Suprapubic skin (tissue), 4 donors: ENCODE data around the gene TTLL6. TPM values are rescaled to one million over a fixed set of nuclear protein-coding genes. Genes with fewer than 3 reads are reported as not detected.

Experiments
- DNase-seq, 2 donors: peaks; one replicate each; pipeline ENCODE4 v3.0.0-alpha.2; 2019; ENCODE audit warnings: low spot score in 2 of 2
- H3K27ac ChIP-seq: fragments of 200-600 bp; sonication (generic); one replicate; pipeline ENCODE4 v1.5.1; 2019
- H3K27me3 ChIP-seq: fragments of 200-600 bp; sonication (generic); one replicate; pipeline ENCODE4 v1.5.1; 2019
- H3K36me3 ChIP-seq: fragments of 200-600 bp; sonication (generic); one replicate; pipeline ENCODE4 v1.5.1; 2019
- H3K4me1 ChIP-seq: fragments of 200-600 bp; sonication (generic); one replicate; pipeline ENCODE4 v1.5.1; 2019
- H3K4me3 ChIP-seq: fragments of 200-600 bp; sonication (generic); one replicate; pipeline ENCODE4 v1.5.1; 2019; ENCODE audit warnings: mild to moderate bottlenecking
- H3K9me3 ChIP-seq: fragments of 200-600 bp; sonication (generic); one replicate; pipeline ENCODE4 v1.5.1; 2019
- CTCF ChIP-seq, 2 donors: fragments of 200-600 bp in 1 of 2; fragments of 450-650 bp in 1 of 2; sonication (generic) in 1 of 2; IDR thresholded peaks; one replicate each; pipeline ENCODE4 v1.5.1; 2016 to 2019; ENCODE audit warnings: antibody characterized with exemption in 2 of 2, mild to moderate bottlenecking in 1 of 2, moderate library complexity in 1 of 2
- EP300 ChIP-seq: sonication (generic); formaldehyde crosslinking; IDR thresholded peaks from one replicate; pipeline ENCODE4 v1.6.1; 2017; ENCODE audit warnings: antibody characterized with exemption
- POLR2A ChIP-seq, 2 donors: fragments of 450-650 bp; IDR thresholded peaks; one replicate each; pipeline ENCODE4 v1.6.1; 2017; ENCODE audit warnings: antibody characterized with exemption in 2 of 2, mild to moderate bottlenecking in 2 of 2, moderate library complexity in 2 of 2
- POLR2AphosphoS5 ChIP-seq, 3 donors: sonication (generic); formaldehyde crosslinking; IDR thresholded peaks; one replicate each; pipeline ENCODE4 v1.6.1; 2017; ENCODE audit warnings: antibody characterized with exemption in 3 of 3
- WGBS: methylation state at CpG from one replicate; pipeline ENCODE4 v1.1.5; 2018; 5-methylcytosine and 5-hydroxymethylcytosine counted together
- total RNA-seq, 4 donors: library from RNA; depleted of rRNA; stranded (reverse); fragments of >200 nt; gene quantifications; one replicate each; pipeline ENCODE4 v1.1.0, GENCODE V29; 2016

Gene TTLL6
- total RNA-seq, 4 donors from 2014 or later: not detected

- no peaks in the 10 kb centered on the region for H3K36me3 ChIP-seq
- peaks cover 6% of the 10 kb centered on the region for H3K4me1 ChIP-seq
- H3K27ac ChIP-seq: no peak overlapping the region
- no peak for TF ChIP-seq CTCF (IDR thresholded peaks at IDR 0.05)
- TF ChIP-seq EP300: no peak
- TF ChIP-seq POLR2AphosphoS5 (IDR thresholded peaks at IDR 0.05): no peak
- peaks cover 100% of the 10 kb centered on the region for H3K27me3 ChIP-seq
- no peak for DNase-seq
- H3K9me3 ChIP-seq: no peaks in the 10 kb centered on the region
- H3K4me3 ChIP-seq: no peak overlapping the region
- 7% methylated on average over 27 of the region's 37 CpGs for WGBS
Observed at GRCh38 chr17:48738803-48739526, 78.1 kb downstream of the TTLL6 start.

GRCh38 chr17:48738424-48738802 lies 78.6 kb downstream of the TTLL6 start:
- no peaks in the 10 kb centered on the region for H3K9me3 ChIP-seq
- H3K4me3 ChIP-seq: no peak overlapping the region
- no peak for DNase-seq
- TF ChIP-seq POLR2AphosphoS5 (IDR thresholded peaks at IDR 0.05) (no peak), POLR2A (IDR thresholded peaks at IDR 0.05) (no peak), CTCF (IDR thresholded peaks at IDR 0.05) (no peak), EP300 (no peak)
- H3K27me3 ChIP-seq: peaks cover 100% of the 10 kb centered on the region
- WGBS: 10% methylated on average over 10 of the region's 11 CpGs
- H3K4me1 ChIP-seq: peaks cover 6% of the 10 kb centered on the region
- H3K36me3 ChIP-seq: no peaks in the 10 kb centered on the region
- no peak overlapping the region for H3K27ac ChIP-seq

- peaks cover 14% of the 10 kb centered on the region for H3K4me1 ChIP-seq
- H3K36me3 ChIP-seq: no peaks in the 10 kb centered on the region
- no peak overlapping the region for H3K4me3 ChIP-seq
- WGBS: 73% methylated on average over 4 of the region's 4 CpGs
- TF ChIP-seq EP300: no peak
- TF ChIP-seq CTCF (IDR thresholded peaks at IDR 0.05): no peak
- TF ChIP-seq POLR2AphosphoS5 (IDR thresholded peaks at IDR 0.05): no peak
- TF ChIP-seq POLR2A (IDR thresholded peaks at IDR 0.05): no peak
- no peak for DNase-seq
- no peak overlapping the region for H3K27ac ChIP-seq
- no peaks in the 10 kb centered on the region for H3K9me3 ChIP-seq
- peaks cover 100% of the 10 kb centered on the region for H3K27me3 ChIP-seq
Observed at GRCh38 chr17:48737330-48738043, 79.5 kb downstream of the TTLL6 start.

- no peaks in the 10 kb centered on the region for H3K36me3 ChIP-seq
- no peaks in the 10 kb centered on the region for H3K9me3 ChIP-seq
- H3K27me3 ChIP-seq: peaks cover 100% of the 10 kb centered on the region
- 10% methylated on average over 7 of the region's 7 CpGs for WGBS
- no peak overlapping the region for H3K4me3 ChIP-seq
- DNase-seq: no peak
- H3K27ac ChIP-seq: no peak overlapping the region
- TF ChIP-seq EP300 (no peak), POLR2AphosphoS5 (IDR thresholded peaks at IDR 0.05) (no peak), POLR2A (IDR thresholded peaks at IDR 0.05) (no peak), CTCF (IDR thresholded peaks at IDR 0.05) (no peak)
- H3K4me1 ChIP-seq: peaks cover 14% of the 10 kb centered on the region
Observed at GRCh38 chr17:48735062-48735351, 82.0 kb downstream of the TTLL6 start.

- Histone ChIP-seq H3K27me3 (peaks cover 100% of the 10 kb centered on the region), H3K9me3 (no peaks in the 10 kb centered on the region), H3K27ac (no peak overlapping the region), H3K36me3 (no peaks in the 10 kb centered on the region), H3K4me3 (no peak overlapping the region), H3K4me1 (peaks cover 14% of the 10 kb centered on the region)
- WGBS: 25% methylated on average over 13 of the region's 14 CpGs
- no peak for TF ChIP-seq CTCF (IDR thresholded peaks at IDR 0.05)
- no peak for TF ChIP-seq EP300
- TF ChIP-seq POLR2AphosphoS5 (IDR thresholded peaks at IDR 0.05): no peak
- TF ChIP-seq POLR2A (IDR thresholded peaks at IDR 0.05): no peak
- DNase-seq: no peak
Observed at GRCh38 chr17:48734333-48735061, 82.5 kb downstream of the TTLL6 start.
